ENCODE data around the gene FOXA2. TPM values are rescaled to one million over a fixed set of nuclear protein-coding genes. Genes with fewer than 3 reads are reported as not detected.

FOXA2 gene
- total RNA-seq, 1 donor from 2014 or later: 23.5 TPM

GRCh38 chr20:22576733-22577514 lies 7.4 kb downstream of the FOXA2 start:
- H3K36me3 ChIP-seq: no peaks in the 10 kb centered on the region
- H3K27me3 ChIP-seq (ENCODE audit: low read depth): peaks cover 96% of the 10 kb centered on the region
- DNase-seq (no peak), ATAC-seq (peak; percentile 11 to 29)
- H3K27ac ChIP-seq: peak overlapping the region; percentile 89
- peak overlapping the region; percentile 45 for H3K4me3 ChIP-seq
- no peaks in the 10 kb centered on the region for H3K4me1 ChIP-seq
- TF ChIP-seq, protein P1, sequence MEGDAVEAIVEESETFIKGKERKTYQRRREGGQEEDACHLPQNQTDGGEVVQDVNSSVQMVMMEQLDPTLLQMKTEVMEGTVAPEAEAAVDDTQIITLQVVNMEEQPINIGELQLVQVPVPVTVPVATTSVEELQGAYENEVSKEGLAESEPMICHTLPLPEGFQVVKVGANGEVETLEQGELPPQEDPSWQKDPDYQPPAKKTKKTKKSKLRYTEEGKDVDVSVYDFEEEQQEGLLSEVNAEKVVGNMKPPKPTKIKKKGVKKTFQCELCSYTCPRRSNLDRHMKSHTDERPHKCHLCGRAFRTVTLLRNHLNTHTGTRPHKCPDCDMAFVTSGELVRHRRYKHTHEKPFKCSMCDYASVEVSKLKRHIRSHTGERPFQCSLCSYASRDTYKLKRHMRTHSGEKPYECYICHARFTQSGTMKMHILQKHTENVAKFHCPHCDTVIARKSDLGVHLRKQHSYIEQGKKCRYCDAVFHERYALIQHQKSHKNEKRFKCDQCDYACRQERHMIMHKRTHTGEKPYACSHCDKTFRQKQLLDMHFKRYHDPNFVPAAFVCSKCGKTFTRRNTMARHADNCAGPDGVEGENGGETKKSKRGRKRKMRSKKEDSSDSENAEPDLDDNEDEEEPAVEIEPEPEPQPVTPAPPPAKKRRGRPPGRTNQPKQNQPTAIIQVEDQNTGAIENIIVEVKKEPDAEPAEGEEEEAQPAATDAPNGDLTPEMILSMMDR (IDR thresholded peaks at IDR 0.05): no peak
- intact Hi-C loops (cut with DNase I): no loop called here
- no peaks in the 10 kb centered on the region for H3K9me3 ChIP-seq

DNA sequence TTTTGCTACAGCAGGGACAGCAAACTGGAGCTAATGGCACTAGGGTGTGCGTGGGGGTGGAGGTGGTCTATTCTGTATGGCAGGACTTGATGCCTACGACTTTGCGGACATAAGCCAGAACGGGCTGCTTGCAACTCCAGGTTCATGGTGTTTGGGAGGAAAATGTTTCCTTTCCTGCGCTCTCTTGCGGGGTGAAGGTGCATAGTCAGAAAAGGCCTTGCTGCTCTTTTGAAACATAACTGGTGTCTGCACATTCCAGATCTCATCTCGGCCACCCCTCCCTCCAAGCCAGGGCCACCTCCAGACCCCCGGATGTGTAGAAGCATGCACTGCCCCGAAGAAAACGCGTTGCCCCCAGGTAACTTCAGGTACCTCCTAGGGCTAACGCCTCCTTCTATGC lies 8.1 kb downstream of the FOXA2 start:
- ATAC-seq (no peak), DNase-seq (no peak)
- H3K4me1 ChIP-seq: no peaks in the 10 kb centered on the region
- intact Hi-C loops (cut with DNase I): no loop called here
- TF ChIP-seq, protein P1 (IDR thresholded peaks at IDR 0.05): no peak
- H3K27me3 ChIP-seq (ENCODE audit: low read depth): peaks cover 94% of the 10 kb centered on the region
- no peaks in the 10 kb centered on the region for H3K9me3 ChIP-seq
- H3K4me3 ChIP-seq: peak overlapping the region; percentile 45
- H3K27ac ChIP-seq: peak overlapping the region; percentile 89
- H3K36me3 ChIP-seq: no peaks in the 10 kb centered on the region

DNA sequence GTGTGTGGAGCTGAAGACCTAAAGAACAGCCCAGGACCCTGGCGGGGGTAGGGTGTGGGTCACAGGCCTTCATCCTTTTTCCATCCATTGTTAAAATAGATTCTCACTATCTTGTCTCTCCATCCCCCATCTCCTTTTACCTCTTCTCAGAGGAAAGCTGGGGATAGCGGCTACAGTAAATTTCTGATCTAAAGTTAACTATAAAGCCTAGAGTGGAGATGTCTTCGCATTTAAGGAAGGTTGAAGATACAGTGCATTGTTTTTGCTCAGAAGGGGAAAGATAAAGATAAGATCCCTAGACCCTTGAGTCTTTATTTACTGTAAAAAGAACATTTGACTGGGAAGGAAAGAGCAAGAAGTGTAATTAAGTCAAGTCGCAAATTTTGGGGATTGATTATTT lies 8.6 kb downstream of the FOXA2 start:
- Histone ChIP-seq H3K36me3 (no peaks in the 10 kb centered on the region), H3K9me3 (no peaks in the 10 kb centered on the region), H3K27me3 (ENCODE audit: low read depth) (peaks cover 89% of the 10 kb centered on the region), H3K4me1 (no peaks in the 10 kb centered on the region), H3K27ac (peak overlapping the region; percentile 89), H3K4me3 (no peak overlapping the region)
- DNase-seq (no peak), ATAC-seq (no peak)
- intact Hi-C loops (cut with DNase I): no loop called here
- TF ChIP-seq, protein P1 (IDR thresholded peaks at IDR 0.05): no peak

DNA sequence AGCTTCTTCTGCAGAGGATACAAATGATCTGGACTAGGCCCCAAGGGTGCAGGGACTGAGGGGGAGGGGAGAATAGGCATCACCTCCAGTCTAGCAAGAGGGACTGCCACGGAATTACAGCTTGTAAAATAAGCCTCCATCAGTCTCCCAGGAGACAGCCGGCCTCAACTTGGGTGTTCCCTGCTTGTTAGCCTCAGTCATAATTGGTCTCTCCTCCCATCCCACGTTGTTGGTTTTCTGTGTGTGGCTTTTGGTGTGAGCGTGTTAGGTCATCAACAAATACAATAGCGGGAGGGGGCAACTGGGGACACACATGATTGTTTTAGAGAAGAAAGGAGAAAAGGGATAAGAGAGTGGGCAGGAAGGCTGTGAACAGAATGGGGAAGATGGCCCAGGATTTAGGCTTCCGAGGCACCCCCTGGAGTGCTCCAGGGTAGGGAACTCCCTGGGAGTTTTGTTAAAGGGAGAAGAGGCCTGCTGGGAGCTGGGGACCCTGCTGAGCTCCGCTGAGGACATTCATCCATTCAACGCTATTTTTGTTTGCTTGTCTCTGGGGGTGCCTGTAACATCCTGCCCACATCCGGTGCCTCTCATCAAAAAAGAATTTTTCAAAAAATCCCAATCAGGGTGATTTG lies 9.2 kb downstream of the FOXA2 start:
- Histone ChIP-seq H3K4me3 (no peak overlapping the region), H3K9me3 (no peaks in the 10 kb centered on the region), H3K27me3 (ENCODE audit: low read depth) (peaks cover 87% of the 10 kb centered on the region), H3K36me3 (no peaks in the 10 kb centered on the region), H3K4me1 (no peaks in the 10 kb centered on the region), H3K27ac (peak overlapping the region; percentile 9)
- intact Hi-C loops (cut with DNase I): no loop called here
- TF ChIP-seq, protein P1 (IDR thresholded peaks at IDR 0.05): no peak
- ATAC-seq: no peak
- no peak for DNase-seq

DNA sequence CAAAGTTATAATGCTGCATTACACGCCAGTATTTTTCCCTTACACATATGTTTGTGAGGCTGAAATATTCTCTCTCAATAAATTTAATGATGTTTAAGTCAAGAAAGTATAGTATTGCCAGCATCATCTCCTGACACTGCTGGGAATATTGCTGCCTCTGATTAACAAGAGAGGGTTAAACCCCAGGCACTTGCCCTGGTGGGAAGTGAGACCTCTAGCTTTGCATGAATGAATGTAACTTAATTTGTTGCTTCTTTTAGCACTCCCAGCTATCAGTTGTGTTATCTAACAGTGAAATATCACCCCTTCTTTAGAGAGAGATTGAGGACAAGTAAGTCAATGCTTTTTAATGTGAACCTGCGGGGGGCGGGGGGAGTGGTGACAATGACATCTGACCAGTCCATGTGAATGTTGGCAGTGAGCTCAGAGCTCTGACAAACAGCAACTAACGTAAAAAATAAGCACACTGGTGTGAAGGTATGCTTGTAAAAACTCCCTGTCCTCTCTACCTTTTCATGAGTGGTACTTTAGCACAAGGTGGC lies 9.8 kb downstream of the FOXA2 start:
- Histone ChIP-seq H3K27me3 (ENCODE audit: low read depth) (peaks cover 87% of the 10 kb centered on the region), H3K4me3 (no peak overlapping the region), H3K27ac (peak overlapping the region; percentile 9), H3K9me3 (no peaks in the 10 kb centered on the region), H3K4me1 (no peaks in the 10 kb centered on the region), H3K36me3 (no peaks in the 10 kb centered on the region)
- TF ChIP-seq, protein P1 (IDR thresholded peaks at IDR 0.05): no peak
- intact Hi-C loops (cut with DNase I): no loop called here
- no peak for DNase-seq
- ATAC-seq: no peak
